GM18867 (cell line): ENCODE results near the gene TRAPPC14.
A peak's percentile ranks its signal among the peaks of the same experiment; 100 is the strongest.
"Not testable (repeated sequence)": the region's sequence is repeated elsewhere in the genome, so short reads cannot be mapped to it uniquely, and the experiment has no call there.

Experiments
- ATAC-seq: cut with Tn5 transposase; IDR thresholded peaks from one replicate; pipeline ENCODE4 v1.9.1; 2021; ENCODE audit warnings: mild to moderate bottlenecking, moderate library complexity; ENCODE audit not compliant: unreplicated experiment

TRAPPC14 gene

GRCh38 chr7:100154651-100155491 lies 3.7 kb downstream of the TRAPPC14 start:
- ATAC-seq: no peak

GRCh38 chr7:100153708-100154535 lies 4.6 kb downstream of the TRAPPC14 start:
- no peak for ATAC-seq

GRCh38 chr7:100152937-100153666 lies 5.4 kb downstream of the TRAPPC14 start:
- ATAC-seq: no peak

- ATAC-seq: no peak
Measured at GRCh38 chr7:100152404-100152803, 6.1 kb downstream of the TRAPPC14 start.

- peak; percentile 97 for ATAC-seq
Measured at GRCh38 chr7:100148559-100149328, 9.8 kb downstream of the TRAPPC14 start, which contains the start of gene LAMTOR4. Gene LAMTOR4 (plus strand): TSS chr7:100148918. CDS start chr7:100148973, 55 bp downstream.

GRCh38 chr7:100148225-100148558 lies 10.3 kb downstream of the TRAPPC14 start:
- no peak for ATAC-seq

GRCh38 chr7:100147278-100147677 lies 11.2 kb downstream of the TRAPPC14 start:
- no peak for ATAC-seq

GRCh38 chr7:100146350-100146749 lies 12.2 kb downstream of the TRAPPC14 start:
- ATAC-seq: not testable (repeated sequence)

- no peak for ATAC-seq
Measured at GRCh38 chr7:100142461-100142860, 16.1 kb downstream of the TRAPPC14 start.

GRCh38 chr7:100141555-100141949 lies 17.0 kb downstream of the TRAPPC14 start:
- ATAC-seq: no peak

- no peak for ATAC-seq
Measured at GRCh38 chr7:100137851-100138760, 20.4 kb downstream of the TRAPPC14 start.

- ATAC-seq: peak; percentile 72
Measured at GRCh38 chr7:100132697-100133151, 25.8 kb downstream of the TRAPPC14 start.

GRCh38 chr7:100132126-100132525 lies 26.4 kb downstream of the TRAPPC14 start:
- ATAC-seq: no peak

GRCh38 chr7:100130608-100131453 lies 27.7 kb downstream of the TRAPPC14 start:
- no peak for ATAC-seq

GRCh38 chr7:100130220-100130607 lies 28.3 kb downstream of the TRAPPC14 start:
- not testable (repeated sequence) for ATAC-seq

- ATAC-seq: no peak
Measured at GRCh38 chr7:100128637-100128963, 29.9 kb downstream of the TRAPPC14 start.

GRCh38 chr7:100127866-100128636 lies 30.5 kb downstream of the TRAPPC14 start:
- ATAC-seq: no peak
